Measurements from ENCODE around the gene MTRF1L. TPM values are rescaled to one million over a fixed set of nuclear protein-coding genes. Genes with fewer than 3 reads are reported as not detected.
"Not testable (repeated sequence)": the region's sequence is repeated elsewhere in the genome, so short reads cannot be mapped to it uniquely, and the experiment has no call there.

MTRF1L gene
- polyA plus RNA-seq, 1 of the 3 experiments (the other 2 are of a cell fraction): 7.7 TPM

DNA sequence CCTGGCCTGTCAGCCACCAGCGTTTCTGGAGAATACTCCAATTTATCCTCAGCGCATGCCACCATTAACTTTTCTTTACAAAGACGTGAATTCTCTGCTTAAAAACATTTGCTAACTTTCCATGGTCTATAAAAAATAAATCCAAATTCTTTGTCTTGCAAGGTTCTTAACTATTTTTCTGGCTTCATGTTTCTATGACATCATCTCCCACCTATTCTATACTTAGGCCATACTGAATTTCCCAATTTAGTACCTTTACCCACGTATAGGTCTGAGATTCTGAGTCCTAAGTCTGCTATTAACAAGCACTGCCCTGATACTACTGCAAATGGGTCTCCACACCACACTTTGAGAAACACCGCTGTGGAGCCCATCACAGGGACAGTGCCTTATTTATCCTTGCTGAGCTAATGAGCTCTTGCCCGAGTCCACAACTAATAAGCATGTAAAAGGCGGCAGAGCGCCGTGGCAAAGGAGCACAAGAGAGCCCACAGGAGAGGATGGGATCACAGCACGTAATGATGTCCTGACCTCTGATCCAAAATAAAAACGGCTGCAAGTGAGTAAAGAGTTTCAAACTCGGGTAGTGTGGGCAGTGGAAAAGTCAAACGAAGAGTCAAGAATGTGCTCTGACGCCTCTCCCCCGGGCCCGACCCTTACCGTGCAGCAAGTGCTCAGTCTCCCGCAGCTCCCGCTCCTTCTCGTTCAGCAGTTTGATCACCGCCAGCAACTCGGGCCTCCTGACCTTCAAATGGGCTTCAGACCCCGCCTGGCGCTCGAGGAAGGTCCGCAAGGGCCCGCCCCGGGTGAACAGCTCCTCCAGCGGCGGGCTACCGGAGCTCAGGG, 519 bp downstream of the MTRF1L start:
- POLR2A ChIA-PET: no interaction called here
- 3% methylated on average over 12 of the region's 31 CpGs for WGBS (ENCODE audit: low lambda C conversion rate)
- peak; percentile 36 for DNase-seq
- Histone ChIP-seq H4K20me1 (ENCODE audit: insufficient read depth) (peaks cover 28% of the 10 kb centered on the region), H3K9me2 (no peaks in the 10 kb centered on the region), H3K4me3 (ENCODE audit: low read depth in 2 of 2, low read length in 1 of 2) (peak overlapping the region; percentile 83 to 97), H3K27me3 (ENCODE audit: insufficient read depth) (no peaks in the 10 kb centered on the region), H3F3A (replicated peaks; ENCODE audit: insufficient read depth) (peaks cover 34% of the 10 kb centered on the region), H3K36me3 (replicated peaks in 1 of 2; ENCODE audit: control insufficient read depth in 1 of 2, insufficient read depth in 2 of 2, low read length in 1 of 2) (peaks cover 19 to 29% of the 10 kb centered on the region in 2 experiments), H2AFZ (ENCODE audit: low read depth) (no peak overlapping the region; the same call in 1 of the 2 replicates), H3K79me2 (ENCODE audit: insufficient read depth) (peaks cover 76% of the 10 kb centered on the region), H3K9ac (peak overlapping the region; percentile 89), H3K4me2 (peak overlapping the region; percentile 80), H3K9me3 (no peaks in the 10 kb centered on the region), H3K27ac (ENCODE audit: low read depth in 2 of 2, low read length in 1 of 2) (peak overlapping the region; percentile 61 to 95), H3K4me1 (ENCODE audit: control insufficient read depth in 1 of 2, insufficient read depth in 2 of 2, low read depth in 1 of 2, low read length in 1 of 2) (peaks cover 0 to 13% of the 10 kb centered on the region in 2 experiments; a peak in 2 of 4 replicates)
- TF ChIP-seq EZH2phosphoT487 (IDR thresholded peaks at IDR 0.05; ENCODE audit: borderline replicate concordance, low read depth): no peak
- TF ChIP-seq FOSL2 (IDR thresholded peaks at IDR 0.05; ENCODE audit: borderline replicate concordance, low read depth): no peak
- TF ChIP-seq GATA2 (CRISPR knock-in tag; IDR thresholded peaks at IDR 0.05): no peak
- TF ChIP-seq, protein P1, sequence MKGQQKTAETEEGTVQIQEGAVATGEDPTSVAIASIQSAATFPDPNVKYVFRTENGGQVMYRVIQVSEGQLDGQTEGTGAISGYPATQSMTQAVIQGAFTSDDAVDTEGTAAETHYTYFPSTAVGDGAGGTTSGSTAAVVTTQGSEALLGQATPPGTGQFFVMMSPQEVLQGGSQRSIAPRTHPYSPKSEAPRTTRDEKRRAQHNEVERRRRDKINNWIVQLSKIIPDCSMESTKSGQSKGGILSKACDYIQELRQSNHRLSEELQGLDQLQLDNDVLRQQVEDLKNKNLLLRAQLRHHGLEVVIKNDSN (IDR thresholded peaks at IDR 0.05; ENCODE audit: borderline replicate concordance, low read depth): no peak
- TF ChIP-seq POLR2AphosphoS5 (IDR thresholded peaks at IDR 0.05; ENCODE audit: low read depth, low read length): no peak
- CTCF ChIA-PET: no interaction called here

DNA sequence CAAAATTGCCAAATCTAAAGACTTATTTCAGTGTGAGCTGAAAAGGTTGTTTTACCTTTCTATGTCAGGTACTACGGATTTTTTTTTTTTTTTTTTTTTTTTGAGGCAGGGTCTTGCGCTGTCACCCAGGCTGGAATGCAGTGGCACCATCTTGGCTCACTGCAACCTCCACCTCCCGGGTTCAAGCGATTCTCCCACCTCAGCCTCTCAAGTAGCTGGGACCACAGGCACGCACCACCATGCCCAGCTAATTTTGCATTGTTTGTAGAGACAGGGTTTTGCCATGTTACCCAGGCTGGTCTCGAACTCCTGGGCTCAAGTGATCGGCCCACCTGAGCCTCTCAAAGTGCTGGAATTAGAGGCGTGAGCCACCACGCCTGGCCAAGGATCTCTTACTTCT, 1.7 kb downstream of the MTRF1L start:
- H3K27ac ChIP-seq (ENCODE audit: low read depth in 2 of 2, low read length in 1 of 2): 0 out of 4 replicates have a peak overlapping the region, but pooled peaks of 1 of the 2 experiments have one; percentile 95
- H3K9me3 ChIP-seq; H3K9me2 ChIP-seq; H3K27me3 ChIP-seq (ENCODE audit: insufficient read depth); H2AFZ ChIP-seq (ENCODE audit: low read depth); DNase-seq: not testable (repeated sequence)
- H3K4me1 ChIP-seq (ENCODE audit: control insufficient read depth in 1 of 2, insufficient read depth in 2 of 2, low read depth in 1 of 2, low read length in 1 of 2): peaks cover 0 to 13% of the 10 kb centered on the region in 2 experiments; a peak in 2 of 4 replicates
- peaks cover 33% of the 10 kb centered on the region for H4K20me1 ChIP-seq (ENCODE audit: insufficient read depth)
- peak overlapping the region; percentile 83 to 97; a peak in 3 of 4 replicates for H3K4me3 ChIP-seq (ENCODE audit: low read depth in 2 of 2, low read length in 1 of 2)
- peak overlapping the region; percentile 89; the same call in 1 of the 2 replicates for H3K9ac ChIP-seq
- peaks cover 88% of the 10 kb centered on the region for H3K79me2 ChIP-seq (ENCODE audit: insufficient read depth)
- CTCF ChIA-PET: interaction anchor here (1.5 kb wide), 1 partner anchor 10 kb away, joined by 3 read pairs; no protein-coding TSS in a partner anchor
- H3K4me2 ChIP-seq: peak overlapping the region; percentile 80
- POLR2A ChIA-PET: interaction anchor here (2.0 kb wide), 1 partner anchor 18 kb away, joined by 11 read pairs; the partner anchor contains the start of gene FBXO5
- peaks cover 40% of the 10 kb centered on the region for H3F3A ChIP-seq (replicated peaks; ENCODE audit: insufficient read depth)
- H3K36me3 ChIP-seq (replicated peaks in 1 of 2; ENCODE audit: control insufficient read depth in 1 of 2, insufficient read depth in 2 of 2, low read length in 1 of 2): peaks cover 31 to 41% of the 10 kb centered on the region in 2 experiments
- 95% methylated on average over 9 of the region's 9 CpGs for WGBS (ENCODE audit: low lambda C conversion rate)

DNA sequence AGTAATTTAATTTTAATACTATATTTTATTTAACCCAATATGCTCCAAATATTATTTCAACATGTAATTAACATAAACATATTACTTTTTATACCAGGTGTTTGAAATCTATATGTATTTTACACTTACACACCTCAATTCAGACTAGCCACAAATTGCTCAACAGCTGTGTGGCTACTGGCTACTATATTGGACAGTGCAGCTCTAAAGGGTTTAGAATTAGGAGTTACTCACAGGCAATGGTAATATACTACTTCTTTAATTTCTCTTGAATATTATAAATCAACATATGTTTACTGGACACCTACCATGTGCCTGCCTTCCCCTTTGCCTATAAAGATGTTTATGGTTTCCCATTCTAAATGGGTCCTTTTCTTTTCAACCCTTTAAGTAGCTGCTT, 2.3 kb downstream of the MTRF1L start:
- CTCF ChIA-PET: interaction anchor here (1.5 kb wide), 1 partner anchor 9 kb away, joined by 3 read pairs; no protein-coding TSS in a partner anchor
- no peak for TF ChIP-seq RCOR1 (IDR thresholded peaks at IDR 0.05; ENCODE audit: low read length)
- TF ChIP-seq, protein P1 (IDR thresholded peaks at IDR 0.05; ENCODE audit: borderline replicate concordance, low read depth): no peak
- no peak for TF ChIP-seq POLR2AphosphoS5 (IDR thresholded peaks at IDR 0.05; ENCODE audit: low read depth, low read length)
- TF ChIP-seq NRF1 (IDR thresholded peaks at IDR 0.05; ENCODE audit: low read depth, low read length): no peak
- no peak for TF ChIP-seq FOXJ3 (CRISPR knock-in tag; IDR thresholded peaks at IDR 0.05)
- no peak for TF ChIP-seq MEF2A (IDR thresholded peaks at IDR 0.05; ENCODE audit: borderline replicate concordance, low read depth)
- TF ChIP-seq, protein P2, sequence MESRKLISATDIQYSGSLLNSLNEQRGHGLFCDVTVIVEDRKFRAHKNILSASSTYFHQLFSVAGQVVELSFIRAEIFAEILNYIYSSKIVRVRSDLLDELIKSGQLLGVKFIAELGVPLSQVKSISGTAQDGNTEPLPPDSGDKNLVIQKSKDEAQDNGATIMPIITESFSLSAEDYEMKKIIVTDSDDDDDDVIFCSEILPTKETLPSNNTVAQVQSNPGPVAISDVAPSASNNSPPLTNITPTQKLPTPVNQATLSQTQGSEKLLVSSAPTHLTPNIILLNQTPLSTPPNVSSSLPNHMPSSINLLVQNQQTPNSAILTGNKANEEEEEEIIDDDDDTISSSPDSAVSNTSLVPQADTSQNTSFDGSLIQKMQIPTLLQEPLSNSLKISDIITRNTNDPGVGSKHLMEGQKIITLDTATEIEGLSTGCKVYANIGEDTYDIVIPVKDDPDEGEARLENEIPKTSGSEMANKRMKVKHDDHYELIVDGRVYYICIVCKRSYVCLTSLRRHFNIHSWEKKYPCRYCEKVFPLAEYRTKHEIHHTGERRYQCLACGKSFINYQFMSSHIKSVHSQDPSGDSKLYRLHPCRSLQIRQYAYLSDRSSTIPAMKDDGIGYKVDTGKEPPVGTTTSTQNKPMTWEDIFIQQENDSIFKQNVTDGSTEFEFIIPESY (IDR thresholded peaks at IDR 0.05; ENCODE audit: borderline replicate concordance, low read depth): no peak
- no peak for TF ChIP-seq EP300 (IDR thresholded peaks at IDR 0.05; ENCODE audit: borderline replicate concordance in 1 of 2, low read depth in 1 of 2, low read length in 1 of 2)
- no peak for TF ChIP-seq GATA2 (CRISPR knock-in tag; IDR thresholded peaks at IDR 0.05)
- no peak for TF ChIP-seq YY1 (IDR thresholded peaks at IDR 0.05; ENCODE audit: low read depth)
- TF ChIP-seq ELF1 (IDR thresholded peaks at IDR 0.05): no peak
- no peak for TF ChIP-seq RAD21 (IDR thresholded peaks at IDR 0.05; ENCODE audit: low read length)
- no peak for DNase-seq
- POLR2A ChIA-PET: interaction anchor here (2.0 kb wide), 1 partner anchor 17 kb away, joined by 11 read pairs; the partner anchor contains the start of gene FBXO5
- Histone ChIP-seq H3K9me2 (no peaks in the 10 kb centered on the region), H3K4me1 (ENCODE audit: control insufficient read depth in 1 of 2, insufficient read depth in 2 of 2, low read depth in 1 of 2, low read length in 1 of 2) (peaks cover 0 to 13% of the 10 kb centered on the region in 2 experiments; a peak in 2 of 4 replicates), H3K79me2 (ENCODE audit: insufficient read depth) (peaks cover 93% of the 10 kb centered on the region), H3K9ac (peak overlapping the region; percentile 89; the same call in 1 of the 2 replicates), H4K20me1 (ENCODE audit: insufficient read depth) (peaks cover 33% of the 10 kb centered on the region), H3K27ac (ENCODE audit: low read depth in 2 of 2, low read length in 1 of 2) (no peak overlapping the region), H3K27me3 (ENCODE audit: insufficient read depth) (no peaks in the 10 kb centered on the region), H3K4me3 (ENCODE audit: low read depth in 2 of 2, low read length in 1 of 2) (peak overlapping the region in 1 of 2 experiments; percentile 15; a peak in 1 of 4 replicates), H3K4me2 (peak overlapping the region; percentile 80; the same call in 1 of the 2 replicates), H3K9me3 (no peaks in the 10 kb centered on the region), H3K36me3 (replicated peaks in 1 of 2; ENCODE audit: control insufficient read depth in 1 of 2, insufficient read depth in 2 of 2, low read length in 1 of 2) (peaks cover 37 to 47% of the 10 kb centered on the region in 2 experiments), H3F3A (replicated peaks; ENCODE audit: insufficient read depth) (peaks cover 44% of the 10 kb centered on the region), H2AFZ (ENCODE audit: low read depth) (no peak overlapping the region)

All from SK-N-SH (cell line).